SU-DHL-6 (cell line): ENCODE results near the gene SDK2.

Experiments
- H2AFZ ChIP-seq: fragments of 200-600 bp; sonication (generic); 2 replicates; pipeline ENCODE4 v1.6.1; 2014; ENCODE audit warnings: low read depth, mild to moderate bottlenecking, moderate library complexity, mixed read lengths, antibody characterized with exemption, low read length; ENCODE audit not compliant: severe bottlenecking
- H3F3A ChIP-seq: fragments of 200-600 bp; shearing (Covaris generic); 2 replicates; pipeline ENCODE4 v1.6.0; 2016; ENCODE audit warnings: antibody characterized with exemption, mild to moderate bottlenecking; ENCODE audit not compliant: insufficient read depth
- H3K27ac ChIP-seq: fragments of 200-600 bp; sonication (generic); 2 replicates; pipeline ENCODE4 v1.5.1; 2016; ENCODE audit warnings: low read depth, mild to moderate bottlenecking, low read length, moderate library complexity, mixed read lengths
- H3K27me3 ChIP-seq: fragments of 200-600 bp; sonication (generic), shearing (Covaris generic); 2 replicates; pipeline ENCODE4 v1.6.0; 2014; ENCODE audit warnings: mild to moderate bottlenecking, low read length
- H3K36me3 ChIP-seq: fragments of 200-600 bp; sonication (generic); 2 replicates; pipeline ENCODE4 v1.6.1; 2014; ENCODE audit warnings: mild to moderate bottlenecking, low read length, mixed read lengths
- H3K4me2 ChIP-seq: fragments of 300-600, 200-600 bp; shearing (Covaris generic), sonication (generic); 2 replicates; pipeline ENCODE4 v1.6.0; 2014; ENCODE audit warnings: low read length, low read depth, mild to moderate bottlenecking; ENCODE audit not compliant: poor library complexity, severe bottlenecking
- H3K4me3 ChIP-seq: fragments of 200-600 bp; sonication (generic); 2 replicates; pipeline ENCODE4 v1.5.1; 2014; ENCODE audit warnings: antibody characterized with exemption, low read length, mild to moderate bottlenecking, mixed read lengths; ENCODE audit not compliant: insufficient read depth, poor library complexity, severe bottlenecking
- H3K79me2 ChIP-seq: fragments of 200-600 bp; sonication (generic); 2 replicates; pipeline ENCODE4 v1.6.1; 2014; ENCODE audit warnings: mild to moderate bottlenecking, low read length, moderate library complexity; ENCODE audit not compliant: insufficient read depth
- H3K9ac ChIP-seq: fragments of 200-600 bp; sonication (generic); 2 replicates; pipeline ENCODE4 v1.7.0; 2014; ENCODE audit warnings: mild to moderate bottlenecking, low read length
- H3K9me2 ChIP-seq: fragments of 200-600 bp; sonication (generic); replicated peaks from 2 replicates; pipeline ENCODE4 v1.6.1; 2014; ENCODE audit warnings: low read length; ENCODE audit not compliant: insufficient read depth
- H3K9me3 ChIP-seq: fragments of 200-600 bp; sonication (generic); 2 replicates; pipeline ENCODE4 v1.6.1; 2014; ENCODE audit warnings: low read length, mixed read lengths; ENCODE audit not compliant: insufficient read depth
- H4K20me1 ChIP-seq: fragments of 200-600 bp; sonication (generic); 2 replicates; pipeline ENCODE4 v1.6.1; 2014; ENCODE audit warnings: low read depth, mild to moderate bottlenecking, antibody characterized with exemption, low read length, moderate library complexity, mixed read lengths
- CTCF ChIP-seq: fragments of 200-600 bp; sonication (generic); IDR thresholded peaks from one replicate; pipeline ENCODE4 v1.5.1; 2017; ENCODE audit warnings: antibody characterized with exemption, mild to moderate bottlenecking, low read length, moderate library complexity; ENCODE audit not compliant: insufficient read depth, poor library complexity, severe bottlenecking
- EZH2phosphoT487 ChIP-seq: fragments of 200-600 bp; sonication (generic), shearing (Covaris generic); conservative IDR thresholded peaks from 2 replicates; pipeline ENCODE4 v1.6.1; 2018; ENCODE audit warnings: mild to moderate bottlenecking, antibody characterized with exemption, low read length, moderate library complexity, mixed read lengths

The SDK2 gene

GRCh38 chr17:73300392-73300791 is 343.9 kb downstream of the SDK2 start:
- H3K79me2 ChIP-seq: no peaks in the 10 kb centered on the region

GRCh38 chr17:73297934-73298861 is 346.0 kb downstream of the SDK2 start:
- no peaks in the 10 kb centered on the region for H3K9me3 ChIP-seq
- no peaks in the 10 kb centered on the region for H3K36me3 ChIP-seq
- no peak overlapping the region for H3K9ac ChIP-seq
- H3K9me2 ChIP-seq: no peaks in the 10 kb centered on the region
- H4K20me1 ChIP-seq: no peaks in the 10 kb centered on the region
- no peak overlapping the region for H2AFZ ChIP-seq
- no peak overlapping the region for H3K4me2 ChIP-seq
- no peak overlapping the region for H3K27ac ChIP-seq
- H3K27me3 ChIP-seq: no peaks in the 10 kb centered on the region
- H3K4me3 ChIP-seq: no peak overlapping the region
- TF ChIP-seq CTCF: no peak
- no peak for TF ChIP-seq EZH2phosphoT487
- no peaks in the 10 kb centered on the region for H3F3A ChIP-seq
- H3K79me2 ChIP-seq: no peaks in the 10 kb centered on the region

More at GRCh38 chr17:73300392-73300791, 343.9 kb downstream of the SDK2 start:
- H3F3A ChIP-seq: no peaks in the 10 kb centered on the region
- H2AFZ ChIP-seq: no peak overlapping the region
- H3K36me3 ChIP-seq: no peaks in the 10 kb centered on the region
- no peaks in the 10 kb centered on the region for H3K9me2 ChIP-seq
- H3K9me3 ChIP-seq: no peaks in the 10 kb centered on the region
- no peak overlapping the region for H3K4me2 ChIP-seq
- H3K27me3 ChIP-seq: no peaks in the 10 kb centered on the region
- H3K9ac ChIP-seq: no peak overlapping the region
- no peak overlapping the region for H3K4me3 ChIP-seq
- TF ChIP-seq CTCF (no peak), EZH2phosphoT487 (no peak)
- H3K27ac ChIP-seq: no peak overlapping the region
- no peaks in the 10 kb centered on the region for H4K20me1 ChIP-seq

GRCh38 chr17:73293480-73293911 is 350.7 kb downstream of the SDK2 start:
- Histone ChIP-seq H3K4me2 (no peak overlapping the region), H3K36me3 (no peaks in the 10 kb centered on the region), H3K27ac (no peak overlapping the region), H4K20me1 (no peaks in the 10 kb centered on the region), H3K79me2 (no peaks in the 10 kb centered on the region), H3K27me3 (no peaks in the 10 kb centered on the region), H3K9me2 (no peaks in the 10 kb centered on the region), H3K4me3 (no peak overlapping the region), H3K9me3 (no peaks in the 10 kb centered on the region), H3K9ac (no peak overlapping the region), H3F3A (no peaks in the 10 kb centered on the region), H2AFZ (no peak overlapping the region)
- TF ChIP-seq EZH2phosphoT487 (no peak), CTCF (no peak)
